Mesenteric fat pad (tissue), 1 donor: ENCODE measurements around the gene HPCAL1. TPM values are rescaled to one million over a fixed set of nuclear protein-coding genes. Genes with fewer than 3 reads are reported as not detected.

Experiments
- DNase-seq: peaks from one replicate; pipeline ENCODE4 v3.0.0-alpha.2; 2020; ENCODE audit warnings: low spot score
- total RNA-seq: library from RNA; stranded (reverse); fragmentation: NEBNext Ultra II Directional; extraction: Animal tissue kit (Norgen Biotek cat#: 25700); gene quantifications from one replicate; pipeline ENCODE4 v1.2.1, GENCODE V29; 2021
- donor health status: DM: yes; HTN: yes; CAD: no.

The HPCAL1 gene
- total RNA-seq, 1 donor from 2014 or later = 45.3 TPM

- DNase-seq = no peak
Measured at GRCh38 chr2:10367472-10368439, 65.1 kb downstream of the HPCAL1 start.

DNA sequence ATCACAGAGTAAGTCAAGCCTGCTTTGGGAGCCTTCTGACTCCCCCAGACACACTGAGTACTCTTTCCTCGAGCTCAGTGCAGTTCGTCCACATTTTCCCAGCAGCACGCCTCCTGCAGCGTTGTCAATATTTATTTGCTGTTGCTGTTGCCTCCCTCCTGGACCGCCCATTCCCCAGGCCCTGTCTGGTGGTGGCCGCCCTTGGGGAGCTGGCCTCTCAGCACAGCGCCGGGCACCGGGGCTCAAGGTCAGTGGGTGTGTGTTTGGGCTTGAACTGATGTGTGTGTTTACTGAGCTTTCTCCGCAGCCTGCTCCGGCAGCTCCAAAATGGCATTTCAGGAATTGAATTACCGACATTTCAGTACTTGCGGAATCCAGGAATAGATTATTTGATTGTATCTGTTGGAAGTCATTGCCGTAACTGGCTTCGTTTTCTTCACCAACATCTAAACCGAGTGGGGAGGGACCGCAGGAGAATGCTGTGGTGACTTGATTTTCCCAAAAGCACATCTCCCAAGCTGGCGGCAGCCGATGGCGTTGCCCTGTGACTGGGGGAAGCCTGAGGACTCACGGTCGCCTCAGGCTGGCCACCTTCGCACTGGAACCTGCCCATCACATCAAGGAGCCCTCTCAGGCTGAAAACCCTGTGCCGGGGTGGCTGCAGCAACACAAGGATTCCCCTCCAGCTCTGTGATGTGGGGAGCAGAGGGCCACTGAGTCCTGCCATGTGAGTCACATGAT lies 66.0 kb downstream of the HPCAL1 start:
- DNase-seq = no peak

DNA sequence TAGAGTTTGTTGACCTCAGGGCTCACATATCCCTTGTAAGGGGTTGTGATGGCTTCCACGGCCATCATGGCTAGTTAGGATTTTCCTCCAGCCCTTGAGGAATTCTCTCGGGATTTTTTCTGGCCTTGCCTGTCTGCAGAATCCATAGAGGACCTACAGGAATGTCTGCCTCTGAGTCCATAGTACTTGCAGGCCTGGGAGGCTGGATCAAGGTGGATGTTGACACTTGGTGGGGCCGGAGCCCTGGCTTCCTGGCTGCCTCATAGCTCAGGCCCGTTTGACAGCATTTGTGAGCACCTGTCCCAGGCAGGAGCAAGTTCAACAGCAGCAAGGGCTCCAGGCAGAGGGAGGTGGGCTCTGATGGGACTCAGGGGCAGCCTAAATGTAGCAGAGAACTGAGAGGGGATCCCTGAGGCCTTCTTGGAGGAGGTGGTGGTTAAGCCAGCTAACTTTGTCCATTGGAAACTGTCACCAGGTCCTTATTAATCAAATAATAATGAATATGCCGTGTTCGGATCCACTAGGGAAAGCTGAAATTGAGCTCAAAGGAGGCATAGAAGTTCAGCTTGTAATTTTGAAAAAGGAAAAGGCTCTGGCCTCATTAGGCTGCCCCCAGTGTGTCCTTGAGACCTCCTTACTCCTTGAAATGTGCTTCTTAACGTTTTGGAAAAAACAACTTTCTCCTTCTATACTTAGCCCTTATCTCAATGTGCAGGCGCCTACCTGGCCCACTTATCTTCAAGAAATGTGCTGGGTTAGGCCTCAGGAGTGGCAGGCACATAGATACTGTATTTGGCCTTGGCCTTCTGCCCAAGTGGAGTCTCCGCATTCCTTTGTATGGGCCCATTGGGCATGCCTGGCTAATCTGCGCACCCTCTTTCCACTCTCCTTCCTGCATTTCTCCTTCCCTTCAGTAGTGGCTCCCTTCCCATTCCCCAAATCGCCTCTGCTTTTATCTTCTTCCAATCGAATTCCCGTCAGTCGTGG lies 66.9 kb downstream of the HPCAL1 start:
- DNase-seq = no peak

GRCh38 chr2:10370390-10370789 lies 67.7 kb downstream of the HPCAL1 start:
- DNase-seq = no peak

GRCh38 chr2:10370895-10371294 lies 68.2 kb downstream of the HPCAL1 start:
- DNase-seq = no peak

DNA sequence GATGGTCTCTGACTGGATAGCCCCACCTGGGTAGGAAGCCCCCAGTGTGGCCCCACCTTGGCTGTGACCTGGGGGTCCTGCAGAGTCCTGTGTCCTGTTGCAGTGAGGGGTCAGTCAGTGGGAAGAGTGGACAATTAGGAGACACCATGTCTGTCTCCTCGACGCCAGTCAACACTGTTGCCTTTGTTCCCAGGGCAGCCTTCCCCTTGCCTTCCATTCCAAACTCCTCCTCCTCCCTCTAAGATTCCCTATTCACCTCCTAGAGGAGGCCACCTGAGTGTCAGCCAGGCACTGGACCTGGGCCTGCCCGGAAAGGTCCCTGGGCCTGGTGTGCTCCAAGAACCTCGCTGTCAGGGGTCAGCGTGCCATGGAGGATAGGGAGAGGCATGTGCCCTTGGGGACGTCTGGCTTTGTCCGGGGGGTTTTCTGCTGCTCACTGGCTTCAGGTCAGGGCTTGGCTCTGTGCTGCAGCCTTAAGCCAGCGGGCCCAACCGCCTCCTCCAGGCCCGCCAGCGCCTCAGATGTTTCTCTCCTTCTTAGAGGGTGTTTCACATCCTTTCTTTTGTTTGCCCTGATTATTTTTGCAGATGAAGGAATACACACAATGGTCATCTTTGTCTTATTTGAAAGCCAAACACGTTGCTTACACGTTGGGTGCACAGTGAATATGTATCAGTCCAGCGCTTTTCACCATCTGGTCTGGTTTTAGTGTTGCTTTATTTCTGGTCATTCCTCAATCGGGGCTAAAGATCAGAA lies 68.9 kb downstream of the HPCAL1 start:
- no peak for DNase-seq

DNA sequence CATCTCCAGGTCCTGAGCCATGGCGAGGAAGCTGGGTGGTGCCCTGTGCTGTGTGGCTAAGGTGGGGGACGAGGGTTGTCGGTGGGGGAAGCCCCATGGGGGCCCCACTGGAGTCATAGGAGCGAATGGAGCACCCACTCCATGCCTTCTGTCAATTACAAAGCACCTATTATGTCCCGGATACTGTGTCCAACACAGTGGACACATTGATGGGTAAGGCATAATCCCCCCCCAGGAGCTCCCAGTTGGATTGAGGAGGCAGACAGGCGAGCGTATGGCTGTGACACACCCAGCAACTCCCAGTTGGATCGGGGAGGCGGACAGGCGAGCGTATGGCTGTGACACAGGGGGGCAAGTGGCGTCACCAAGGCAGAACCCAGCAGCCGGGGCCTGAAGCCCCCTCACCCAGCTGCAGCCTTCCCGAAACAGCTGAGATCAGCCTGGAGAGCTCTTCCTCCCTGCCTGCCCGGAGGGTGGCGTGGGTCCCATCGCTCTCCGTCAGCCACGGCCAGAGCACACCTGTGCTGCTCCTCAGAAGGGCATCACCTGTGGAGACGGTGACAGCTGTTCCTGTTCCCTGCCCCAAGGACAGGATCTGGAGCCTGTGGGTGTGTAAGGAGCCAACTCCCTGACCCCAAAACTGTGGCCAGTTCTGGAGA lies 69.6 kb downstream of the HPCAL1 start:
- DNase-seq = no peak

DNA sequence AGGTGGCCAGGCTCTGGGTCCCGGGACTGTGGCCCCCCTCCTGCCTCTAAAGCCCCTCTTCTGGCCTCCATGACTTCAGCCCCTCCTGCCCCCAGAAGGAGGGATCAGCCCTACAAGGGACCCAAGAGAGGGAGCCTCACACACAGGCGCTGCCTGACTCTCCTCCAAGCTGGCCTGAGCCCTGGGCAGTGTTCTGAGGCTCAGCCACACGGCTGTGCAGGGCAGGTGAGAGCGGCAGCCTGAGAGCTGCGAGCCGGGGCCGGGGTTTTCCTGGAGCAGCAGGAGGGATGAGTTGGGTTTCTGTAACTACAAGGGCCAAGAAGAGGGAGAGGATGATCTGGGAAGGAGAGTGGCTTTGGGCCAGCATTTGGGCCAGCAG lies 70.1 kb downstream of the HPCAL1 start:
- DNase-seq = no peak

- DNase-seq = no peak
Measured at GRCh38 chr2:10373931-10374330, 71.2 kb downstream of the HPCAL1 start.

- no peak for DNase-seq
Measured at GRCh38 chr2:10374362-10374943, 71.7 kb downstream of the HPCAL1 start.

DNA sequence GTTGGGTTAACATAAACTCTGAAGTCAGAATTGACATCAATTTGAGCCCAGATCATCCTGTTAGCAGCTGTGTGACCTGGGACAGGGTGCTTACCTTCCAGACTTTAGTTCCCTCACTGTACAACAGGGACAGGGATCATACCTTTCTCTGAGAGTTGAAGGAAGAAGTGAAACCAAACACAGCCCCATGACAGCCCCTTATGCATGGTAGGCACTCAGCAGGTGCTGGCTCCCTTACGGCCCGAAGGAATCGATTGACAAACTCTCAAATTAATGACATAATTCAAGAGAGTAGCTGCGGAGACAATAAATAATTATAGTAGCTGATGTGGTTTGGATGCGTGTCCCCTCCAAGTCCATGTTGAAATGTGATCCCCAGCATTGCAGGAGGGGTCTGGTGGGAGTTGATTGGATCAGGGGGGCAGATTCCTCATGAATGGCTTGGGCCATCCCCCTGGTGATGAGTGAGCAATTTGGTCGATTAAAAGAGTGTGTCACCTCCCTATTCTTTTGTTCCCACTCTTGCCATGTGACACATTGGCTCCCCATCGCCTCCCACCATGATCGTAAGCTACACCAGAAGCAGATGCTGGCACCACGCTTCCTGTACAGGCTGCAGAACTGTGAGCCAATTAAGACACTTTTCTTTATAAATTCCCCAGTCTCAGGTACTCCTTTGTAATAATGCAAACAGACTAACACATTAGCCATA lies 73.0 kb downstream of the HPCAL1 start:
- DNase-seq = no peak

DNA sequence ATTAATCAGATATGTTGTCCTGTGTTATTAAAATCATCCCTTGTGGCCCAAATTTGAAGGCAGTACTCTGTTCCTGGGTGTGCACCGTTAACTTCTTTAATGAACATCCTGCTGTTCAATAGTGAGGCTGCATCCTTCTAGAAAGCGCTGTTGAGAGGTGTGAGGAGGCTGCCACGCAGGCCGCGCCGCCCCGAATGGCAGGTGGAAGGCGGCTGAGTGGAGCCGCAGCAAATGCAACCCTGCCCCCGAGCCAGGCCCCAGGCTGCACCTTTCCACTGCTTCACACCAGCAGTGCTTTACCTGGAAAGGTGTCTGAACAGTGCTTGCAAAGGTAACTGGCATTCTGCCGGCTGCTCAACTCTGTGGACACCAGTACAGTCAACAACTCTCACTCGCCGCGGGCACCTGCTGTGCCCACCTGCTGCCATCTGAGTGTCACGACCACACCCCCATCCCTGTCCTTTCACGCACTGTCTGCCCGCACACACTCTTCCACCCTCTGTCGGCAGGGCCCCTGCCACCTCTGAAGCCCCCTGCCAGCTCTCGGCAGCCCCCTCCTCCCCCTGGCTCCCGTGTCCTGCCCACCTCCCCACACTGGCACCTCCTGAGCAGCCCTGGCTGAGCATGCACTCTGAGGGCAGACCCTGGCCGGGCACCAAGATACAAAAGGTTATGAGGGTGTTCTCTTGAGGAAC lies 74.5 kb downstream of the HPCAL1 start:
- no peak for DNase-seq

- DNase-seq = no peak
Measured at GRCh38 chr2:10377747-10378085, 75.0 kb downstream of the HPCAL1 start.

DNA sequence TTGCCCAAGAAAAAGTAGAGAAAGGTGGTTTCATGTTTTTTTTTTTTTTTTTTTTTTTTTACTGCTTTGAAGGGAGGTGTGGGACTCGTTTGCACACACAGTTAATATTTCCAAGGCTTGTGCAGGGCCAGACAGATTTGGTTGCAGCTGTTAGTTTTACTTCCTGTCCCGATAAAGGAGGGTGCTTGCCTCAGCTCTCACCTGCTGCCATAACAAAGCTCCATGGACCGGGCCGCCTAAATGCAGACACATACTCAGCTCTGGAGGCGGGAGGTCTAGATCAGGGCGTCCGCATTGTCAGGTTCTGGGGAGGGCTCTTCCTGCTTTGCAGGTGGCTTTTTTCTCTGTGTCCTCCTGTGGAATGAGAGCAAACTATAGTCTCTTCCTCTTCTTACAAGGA lies 75.5 kb downstream of the HPCAL1 start:
- DNase-seq = no peak

- DNase-seq = no peak
Measured at GRCh38 chr2:10380048-10380926, 77.6 kb downstream of the HPCAL1 start.

- DNase-seq = no peak
Measured at GRCh38 chr2:10381997-10382353, 79.3 kb downstream of the HPCAL1 start.

GRCh38 chr2:10382354-10383061 lies 79.8 kb downstream of the HPCAL1 start:
- no peak for DNase-seq
